MM.1S (cell line): ENCODE data around the gene MITF.

Experiments used
- CTCF ChIP-seq: fragments of 300-600 bp; sonication (generic); IDR thresholded peaks from 2 replicates; pipeline ENCODE4 v1.5.1; 2016; ENCODE audit warnings: antibody characterized with exemption, low read length, mixed read lengths
- EZH2 ChIP-seq: fragments of 300-600 bp; sonication (generic); optimal IDR thresholded peaks from 2 replicates; pipeline ENCODE3; 2017; ENCODE audit warnings: low read depth, mild to moderate bottlenecking, antibody characterized with exemption, low read length, mixed read lengths

GRCh38 chr3:69741032-69741767 lies 1.9 kb downstream of the MITF start:
- TF ChIP-seq CTCF = no peak
- no peak for TF ChIP-seq EZH2
